GM23338 (cell line): ENCODE measurements around the gene CTRB1. TPM values are rescaled to one million over a fixed set of nuclear protein-coding genes. Genes with fewer than 3 reads are reported as not detected.
A peak's percentile ranks its signal among the peaks of the same experiment; 100 is the strongest.

Experiments used
- ATAC-seq: fragments of 200-7000 bp; cut with Tn5 transposase; 3 replicates; pipeline ENCODE4 v1.9.1; 2020
- DNase-seq: peaks from one replicate; pipeline ENCODE4 v3.0.0-alpha.2; 2015; ENCODE audit warnings: low spot score
- H2AFZ ChIP-seq: fragments of 200-600 bp; sonication (generic); 2 replicates; pipeline ENCODE4 v1.8.0; 2016; ENCODE audit warnings: antibody characterized with exemption, mild to moderate bottlenecking, moderate library complexity
- H3F3A ChIP-seq: fragments of 200-600 bp; sonication (generic); replicated peaks from 2 replicates; pipeline ENCODE4 v1.8.0; 2017; ENCODE audit warnings: antibody characterized with exemption, mixed run types, low read depth
- H3K27ac ChIP-seq: fragments of 200-600 bp; sonication (generic); 2 replicates; pipeline ENCODE4 v1.6.1; 2016; ENCODE audit warnings: low read depth
- H3K27me3 ChIP-seq: fragments of 200-600 bp; sonication (generic); 2 replicates; pipeline ENCODE4 v1.8.0; 2016; ENCODE audit warnings: mild to moderate bottlenecking, mixed run types, moderate library complexity; ENCODE audit not compliant: insufficient read depth
- H3K36me3 ChIP-seq: fragments of 200-600 bp; sonication (generic); 2 replicates; pipeline ENCODE4 v1.8.0; 2016; ENCODE audit warnings: mild to moderate bottlenecking; ENCODE audit not compliant: insufficient read depth
- H3K4me1 ChIP-seq: fragments of 200-600 bp; sonication (generic); 2 replicates; pipeline ENCODE4 v1.8.0; 2016; ENCODE audit warnings: mild to moderate bottlenecking, moderate library complexity; ENCODE audit not compliant: insufficient read depth
- H3K4me2 ChIP-seq: fragments of 200-600 bp; sonication (generic); 2 replicates; pipeline ENCODE4 v1.7.1; 2017; ENCODE audit warnings: mixed run types
- H3K4me3 ChIP-seq: fragments of 200-600 bp; sonication (generic); 2 replicates; pipeline ENCODE4 v1.6.1; 2016; ENCODE audit warnings: mixed run types
- H3K79me2 ChIP-seq: fragments of 200-600 bp; sonication (generic); replicated peaks from 2 replicates; pipeline ENCODE4 v1.8.0; 2017; ENCODE audit warnings: mild to moderate bottlenecking; ENCODE audit not compliant: insufficient read depth
- H3K9me2 ChIP-seq: fragments of 200-600 bp; sonication (generic); 2 replicates; pipeline ENCODE4 v1.8.0; 2017; ENCODE audit not compliant: insufficient read depth
- H4K20me1 ChIP-seq: fragments of 200-600 bp; sonication (generic); replicated peaks from 2 replicates; pipeline ENCODE4 v1.8.0; 2017; ENCODE audit warnings: mild to moderate bottlenecking; ENCODE audit not compliant: insufficient read depth
- H3K27ac Mint-ChIP-seq: 2 replicates; pipeline ENCODE4 v1.8.0; 2020; ENCODE audit warnings: inconsistent platforms, mild to moderate bottlenecking, moderate library complexity, mixed read lengths
- H3K27me3 Mint-ChIP-seq: 3 replicates; pipeline ENCODE4 v1.8.0; 2022; ENCODE audit warnings: low read depth, mild to moderate bottlenecking, moderate library complexity, mixed read lengths, inconsistent platforms; ENCODE audit not compliant: insufficient read depth, poor library complexity
- H3K36me3 Mint-ChIP-seq: 3 replicates; pipeline ENCODE4 v1.8.0; 2021; ENCODE audit warnings: low read depth, mild to moderate bottlenecking, inconsistent platforms, moderate library complexity, mixed read lengths
- H3K4me1 Mint-ChIP-seq: 3 replicates; pipeline ENCODE4 v1.8.0; 2020; ENCODE audit warnings: mild to moderate bottlenecking, inconsistent platforms, mixed read lengths
- H3K4me3 Mint-ChIP-seq: 3 replicates; pipeline ENCODE4 v1.8.0; 2021; ENCODE audit warnings: moderate library complexity, mild to moderate bottlenecking, inconsistent platforms, mixed read lengths
- H3K9me3 Mint-ChIP-seq: 3 replicates; pipeline ENCODE4 v1.8.0; 2020; ENCODE audit warnings: moderate library complexity, mild to moderate bottlenecking, inconsistent platforms, mixed read lengths
- EZH2 ChIP-seq: fragments of 200-600 bp; sonication (generic); IDR thresholded peaks from one replicate; pipeline ENCODE4 v1.8.0; 2017; ENCODE audit warnings: antibody characterized with exemption, mild to moderate bottlenecking, low read depth; ENCODE audit not compliant: unreplicated experiment
- JUNB ChIP-seq: IDR thresholded peaks from one replicate; pipeline ENCODE4 v1.6.1; 2016; ENCODE audit warnings: antibody characterized with exemption; ENCODE audit not compliant: unreplicated experiment
- POLR2AphosphoS5 ChIP-seq: IDR thresholded peaks from 2 replicates; pipeline ENCODE4 v1.6.1; 2016; ENCODE audit warnings: antibody characterized with exemption, low read depth
- REST ChIP-seq: IDR thresholded peaks from one replicate; pipeline ENCODE4 v1.6.1; 2018; ENCODE audit warnings: antibody characterized with exemption; ENCODE audit not compliant: unreplicated experiment
- STAT1 ChIP-seq: IDR thresholded peaks from one replicate; pipeline ENCODE4 v1.6.1; 2016; ENCODE audit warnings: antibody characterized with exemption; ENCODE audit not compliant: unreplicated experiment
- ZNF114 ChIP-seq: fragments of 250-450 bp; sonication (Bioruptor Pico); IDR thresholded peaks from 2 replicates; pipeline ENCODE4 v1.5.0; 2020; ENCODE audit warnings: mild to moderate bottlenecking, moderate library complexity
- ZNF462 ChIP-seq: fragments of 250-450 bp; sonication (Bioruptor Pico); IDR thresholded peaks from 2 replicates; pipeline ENCODE4 v1.5.0; 2020; ENCODE audit warnings: mild to moderate bottlenecking, moderate library complexity
- polyA plus RNA-seq: library from polyadenylated mRNA; unstranded; fragments of >200 nt; fragmentation: Nextera tagmentation; extraction: Ambion mirVana; gene quantifications from 2 replicates; pipeline ENCODE4 v1.2.1, GENCODE V29; 2016
- total RNA-seq: library from RNA; depleted of rRNA; stranded (reverse); fragments of >200 nt; shearing (Covaris generic); gene quantifications from 2 replicates; pipeline ENCODE4 v1.2.3, GENCODE V29; 2014
- TF ChIP-seq, protein P1 (sequence below): IDR thresholded peaks from 2 replicates; pipeline ENCODE4 v1.6.1; 2016; ENCODE audit warnings: antibody characterized with exemption

The CTRB1 gene
- total and polyA plus RNA-seq, 2 experiments from 2014 or later = not detected

DNA sequence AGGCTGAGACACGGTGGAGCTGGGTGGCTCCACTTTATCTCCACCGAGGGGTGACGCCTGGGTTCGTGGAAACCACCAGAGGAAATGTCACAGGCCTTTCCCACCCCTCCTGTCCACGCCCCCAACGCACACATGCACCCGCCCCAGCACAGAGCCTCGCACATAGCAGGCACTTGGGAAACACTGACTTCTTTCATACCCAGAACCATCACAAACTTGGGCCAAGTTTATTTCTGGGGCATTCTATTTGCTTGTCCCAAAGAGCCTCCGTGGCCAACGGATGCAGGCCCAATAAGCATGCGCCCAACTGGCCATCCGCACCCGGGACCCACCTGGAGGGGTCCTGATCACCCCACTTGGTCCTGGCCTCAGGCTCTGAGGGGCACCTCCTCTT, 29.4 kb downstream of the CTRB1 start:
- Histone ChIP-seq H4K20me1 (peaks cover 56% of the 10 kb centered on the region), H3F3A (peaks cover 18% of the 10 kb centered on the region), H3K27me3 (no peaks in the 10 kb centered on the region), H3K4me2 (peak overlapping the region; percentile 98; the same call in 1 of the 2 replicates), H3K4me1 (peaks cover 62% of the 10 kb centered on the region), H3K27ac (peak overlapping the region; percentile 93), H3K79me2 (peaks cover 91% of the 10 kb centered on the region), H3K36me3 (no peaks in the 10 kb centered on the region), H3K4me3 (no peak overlapping the region), H3K9me2 (no peaks in the 10 kb centered on the region), H2AFZ (no peak overlapping the region)
- peaks cover 5% of the 10 kb centered on the region for H3K36me3 Mint-ChIP-seq
- peaks cover 44% of the 10 kb centered on the region for H3K27me3 Mint-ChIP-seq
- no peaks in the 10 kb centered on the region for H3K9me3 Mint-ChIP-seq
- ATAC-seq (no peak), DNase-seq (no peak)
- peak overlapping the region; percentile 35; the same call in 1 of the 3 replicates for H3K4me3 Mint-ChIP-seq
- H3K27ac Mint-ChIP-seq = peak overlapping the region; percentile 86
- TF ChIP-seq ZNF114 (CRISPR knock-in tag) (no peak), STAT1 (no peak), JUNB (no peak), EZH2 (no peak), POLR2AphosphoS5 (no peak), REST (no peak), ZNF462 (CRISPR knock-in tag) (no peak)
- TF ChIP-seq, protein P1, sequence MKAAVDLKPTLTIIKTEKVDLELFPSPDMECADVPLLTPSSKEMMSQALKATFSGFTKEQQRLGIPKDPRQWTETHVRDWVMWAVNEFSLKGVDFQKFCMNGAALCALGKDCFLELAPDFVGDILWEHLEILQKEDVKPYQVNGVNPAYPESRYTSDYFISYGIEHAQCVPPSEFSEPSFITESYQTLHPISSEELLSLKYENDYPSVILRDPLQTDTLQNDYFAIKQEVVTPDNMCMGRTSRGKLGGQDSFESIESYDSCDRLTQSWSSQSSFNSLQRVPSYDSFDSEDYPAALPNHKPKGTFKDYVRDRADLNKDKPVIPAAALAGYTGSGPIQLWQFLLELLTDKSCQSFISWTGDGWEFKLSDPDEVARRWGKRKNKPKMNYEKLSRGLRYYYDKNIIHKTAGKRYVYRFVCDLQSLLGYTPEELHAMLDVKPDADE = no peak
- peaks cover 75% of the 10 kb centered on the region for H3K4me1 Mint-ChIP-seq
